NCI-H2081 treated with DMSO at 0.1 percent for 48 hours (cell line): Measurements from ENCODE around the gene PINK1.

Source experiments
- DNase-seq: peaks from one replicate; lab custom pipeline; 2025; lab: John Stamatoyannopoulos, UW

The PINK1 gene

DNA sequence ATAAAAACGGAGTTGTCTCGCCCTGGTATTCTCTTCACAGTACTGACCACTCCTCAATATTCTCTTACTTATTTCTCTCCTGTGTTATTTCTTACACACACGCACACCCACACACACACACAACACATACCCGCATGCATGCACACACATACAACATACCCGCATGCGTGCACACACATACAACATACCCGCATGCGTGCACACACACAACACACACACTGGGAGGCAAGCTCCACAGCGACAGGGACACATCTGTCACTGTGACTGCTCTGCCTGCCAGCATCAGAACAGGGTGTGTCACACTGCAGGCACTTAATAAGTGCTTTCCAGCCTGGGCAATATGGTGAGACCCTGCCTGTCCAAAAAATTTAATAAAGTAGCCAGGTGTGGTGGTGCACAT, 48.7 kb downstream of the PINK1 start:
- DNase-seq: no peak

DNA sequence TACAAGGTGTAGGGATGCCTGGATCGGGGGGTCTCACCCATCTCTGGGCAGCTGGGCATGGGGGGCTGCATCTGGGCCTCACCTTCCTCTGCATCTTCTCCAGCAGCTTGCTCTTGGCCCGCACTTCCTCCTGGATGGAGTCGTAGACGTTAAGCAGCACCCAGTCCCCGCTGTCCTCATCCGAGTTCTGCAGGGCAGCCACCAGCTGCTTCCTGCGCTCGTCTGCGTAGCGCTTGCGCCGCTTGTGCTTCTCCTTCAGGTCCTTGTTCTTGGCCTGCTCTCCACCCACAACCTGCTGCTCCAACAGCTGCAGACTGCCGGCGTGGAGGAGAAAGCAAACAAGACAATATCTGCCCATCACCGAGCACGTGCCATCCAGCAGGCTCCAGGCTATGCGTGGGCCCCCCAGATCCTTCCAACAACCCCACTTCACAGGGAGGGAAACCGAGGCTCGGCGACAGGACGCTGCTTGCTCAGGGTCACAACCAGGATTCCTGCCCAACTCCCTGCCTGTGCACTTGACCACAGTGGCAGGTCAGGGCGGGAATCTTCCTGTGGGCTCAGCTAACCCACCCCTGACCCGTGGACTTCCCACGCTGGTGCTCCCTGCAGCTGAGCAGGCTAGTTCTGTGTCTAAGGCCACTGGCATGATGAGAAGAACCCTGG, 49.4 kb downstream of the PINK1 start:
- DNase-seq: no peak

DNA sequence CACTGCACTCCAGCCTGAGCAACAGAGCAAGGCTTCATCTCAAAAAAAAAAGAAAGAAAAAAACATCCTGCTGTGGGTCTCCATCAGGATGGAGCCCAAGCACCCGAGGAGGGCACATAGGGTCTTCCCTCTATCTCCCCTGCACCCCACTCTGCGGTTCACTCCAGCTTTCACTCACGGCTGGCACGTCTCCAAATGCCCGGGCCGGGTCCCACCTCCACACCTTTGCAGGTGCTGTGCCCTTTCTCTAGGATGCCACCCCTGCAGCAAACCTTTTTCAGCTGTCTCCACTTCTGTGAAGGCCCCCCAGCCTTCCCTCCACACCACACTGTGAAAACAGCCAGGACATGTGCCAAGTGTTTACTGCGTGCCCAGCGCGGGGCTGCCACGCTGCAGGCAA, 50.4 kb downstream of the PINK1 start:
- no peak for DNase-seq

DNA sequence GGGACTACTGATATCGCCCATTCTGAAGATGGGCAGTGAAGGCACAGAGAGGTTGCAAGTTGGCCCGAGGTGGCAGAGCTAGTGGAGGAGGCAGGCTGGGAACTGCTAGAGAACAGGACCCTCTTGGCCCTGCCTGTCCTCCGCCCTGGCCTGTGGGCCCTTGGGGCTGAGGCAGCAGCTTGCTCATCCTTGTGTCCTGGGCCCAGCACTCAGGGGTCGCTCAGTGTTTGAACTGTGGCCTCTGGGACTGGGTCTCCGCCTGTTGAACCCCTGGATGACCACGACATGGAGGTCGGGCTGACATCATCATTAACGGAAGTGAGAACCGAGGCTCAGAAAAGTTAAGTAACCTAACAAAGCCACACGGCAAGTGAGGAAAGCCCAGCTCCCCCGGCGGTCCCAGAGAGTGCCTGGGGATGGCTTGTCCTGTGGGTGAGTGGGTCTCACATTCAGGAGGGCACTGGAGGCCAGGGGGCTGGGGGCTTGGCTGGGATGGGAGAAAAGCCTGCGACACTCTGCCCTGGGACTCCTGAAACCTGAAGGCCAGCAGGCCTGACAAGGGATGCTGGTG, 50.9 kb downstream of the PINK1 start:
- DNase-seq: no peak

DNA sequence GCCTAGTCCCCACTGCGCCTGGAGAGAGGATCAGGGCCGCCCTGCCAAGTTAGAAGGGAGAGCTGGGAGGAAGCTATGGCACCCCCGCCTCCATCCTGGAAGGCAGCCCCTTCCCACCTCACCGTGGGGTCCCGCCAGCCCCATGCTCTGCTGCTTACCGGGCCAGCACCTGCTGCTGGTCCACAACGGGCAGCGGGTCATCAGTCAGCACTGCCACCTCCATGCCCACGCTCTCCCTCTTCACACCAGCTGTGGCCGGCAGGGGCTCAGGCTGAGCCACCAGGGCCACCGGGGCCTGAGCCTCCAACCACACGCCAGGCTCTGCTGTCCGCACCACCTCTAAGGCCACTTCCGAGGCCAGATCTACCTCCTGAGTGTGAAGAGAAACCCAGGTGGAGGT, 51.4 kb downstream of the PINK1 start:
- DNase-seq: no peak

DNA sequence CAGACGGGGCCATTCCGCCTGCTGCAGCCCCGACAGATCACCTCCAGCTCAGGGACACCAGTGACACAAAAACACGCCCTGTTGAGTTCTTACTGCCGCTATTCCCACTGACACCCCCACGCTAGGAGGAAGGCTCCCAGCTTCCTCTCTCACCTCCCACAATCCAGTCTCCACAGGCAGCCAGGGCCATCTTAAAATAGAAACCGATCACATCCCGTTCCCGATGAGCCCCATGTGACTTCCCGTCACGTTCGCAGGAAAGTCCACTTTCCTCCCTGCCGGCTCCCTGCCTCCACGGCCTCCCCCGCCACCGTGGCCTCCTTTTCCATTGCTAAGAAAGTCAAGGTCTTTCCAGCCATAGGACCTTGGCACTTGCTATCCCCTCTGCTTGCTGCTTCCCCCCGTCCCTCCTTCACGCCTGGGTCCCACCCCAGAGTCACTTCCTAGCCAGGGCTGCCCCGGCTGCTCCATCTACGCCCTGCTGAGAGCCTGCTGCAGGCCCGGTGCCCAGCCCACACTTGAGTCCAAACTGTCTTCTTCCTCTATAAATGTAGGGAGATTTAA, 51.9 kb downstream of the PINK1 start:
- DNase-seq: no peak

DNA sequence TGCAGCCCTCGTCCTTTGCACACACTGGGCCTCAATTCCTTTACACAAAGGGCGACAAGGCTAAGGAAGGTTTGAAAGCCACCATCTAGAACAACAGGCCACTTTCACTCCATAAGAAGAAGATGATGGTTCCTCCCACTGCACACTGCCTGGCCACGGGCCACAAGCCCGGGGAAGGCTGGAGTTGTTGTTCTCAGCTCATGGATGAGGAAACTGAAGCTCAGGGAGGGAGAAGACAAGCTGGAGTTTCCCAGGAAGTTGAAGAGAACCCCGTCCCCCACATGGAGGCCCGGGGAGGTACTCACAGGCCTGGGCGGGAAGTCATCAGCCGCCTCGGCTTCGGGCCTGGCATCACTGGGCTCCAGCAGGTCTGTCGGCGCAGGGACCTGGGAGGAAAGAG, 52.5 kb downstream of the PINK1 start:
- no peak for DNase-seq

DNA sequence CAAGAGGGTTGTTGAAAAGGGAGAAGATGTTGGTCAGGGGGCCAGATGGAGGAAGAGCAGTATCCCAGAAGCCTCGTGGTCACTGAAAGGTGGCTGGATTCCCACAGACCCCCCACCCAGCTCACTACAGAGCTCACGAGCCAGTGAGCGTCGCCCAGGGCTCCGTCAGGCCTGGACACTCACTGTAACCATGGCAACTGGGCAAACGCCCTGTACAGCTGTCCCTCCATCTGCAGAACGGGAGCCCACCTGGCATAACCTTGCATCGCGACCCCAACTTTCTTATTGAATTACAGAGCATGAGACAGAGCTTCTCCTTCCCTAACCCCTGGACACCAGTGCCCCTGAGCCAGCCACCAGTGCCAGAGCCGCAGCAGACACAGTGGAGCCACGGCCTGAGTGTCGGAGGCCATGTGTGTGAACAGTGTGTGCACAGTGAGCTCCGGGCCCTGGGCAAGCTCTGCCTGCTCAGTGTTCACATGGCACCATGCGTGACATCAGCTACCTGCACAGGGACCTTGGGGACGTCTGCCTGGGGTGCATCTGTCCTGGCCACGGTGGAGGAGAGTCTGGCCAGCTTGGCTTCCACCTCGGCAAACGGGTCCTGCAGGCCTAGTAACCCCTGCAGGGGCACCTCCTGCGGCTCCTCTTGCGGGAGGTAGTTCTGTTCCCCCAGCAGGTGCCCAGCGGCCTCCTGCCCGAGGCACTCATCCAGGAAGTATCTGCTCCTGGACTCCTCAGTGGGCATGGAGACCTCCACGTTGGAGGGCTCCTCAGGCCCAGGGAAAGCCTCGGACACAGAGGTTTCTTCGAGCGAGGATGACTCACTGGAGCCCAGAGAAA, 53.8 kb downstream of the PINK1 start:
- DNase-seq: no peak

DNA sequence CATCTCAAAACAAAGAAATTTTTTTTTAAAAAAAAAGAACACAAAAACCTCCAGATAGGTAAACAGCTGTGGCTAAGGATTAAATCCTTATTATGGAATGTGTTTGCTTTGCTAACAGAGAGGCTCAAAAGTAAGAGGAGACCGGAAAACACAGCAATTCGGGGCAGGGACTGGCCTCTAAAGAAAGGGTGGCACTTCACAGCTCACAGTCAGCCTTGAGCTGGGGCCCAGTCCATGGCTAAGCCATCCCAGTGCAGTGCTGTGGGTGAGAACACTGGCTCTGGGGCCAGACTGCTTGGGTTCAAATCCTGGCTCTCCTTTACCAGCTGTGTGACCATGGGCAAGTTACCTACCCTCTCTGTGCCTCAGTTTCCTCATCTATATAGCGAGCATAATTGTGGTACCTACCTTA, 56.4 kb downstream of the PINK1 start:
- no peak for DNase-seq

DNA sequence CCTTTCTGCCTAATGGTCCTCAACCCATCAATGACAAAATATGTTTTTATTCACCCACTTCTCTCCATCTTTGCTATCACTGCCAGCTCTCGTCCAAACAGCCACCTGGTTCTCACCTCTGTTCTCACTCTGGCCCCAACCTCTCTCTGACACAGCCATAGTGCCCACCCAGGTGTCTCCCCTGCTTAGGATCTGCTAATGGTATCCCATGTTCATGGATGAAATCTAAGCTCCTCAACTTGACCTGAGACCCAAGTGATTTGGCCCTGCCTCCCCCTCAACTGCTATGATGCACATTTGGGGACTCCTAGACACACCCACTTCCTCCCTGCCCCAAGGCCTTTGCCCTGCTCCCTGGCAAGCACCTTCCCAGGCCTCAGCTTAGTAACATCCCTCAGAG, 58.6 kb downstream of the PINK1 start:
- DNase-seq: no peak

DNA sequence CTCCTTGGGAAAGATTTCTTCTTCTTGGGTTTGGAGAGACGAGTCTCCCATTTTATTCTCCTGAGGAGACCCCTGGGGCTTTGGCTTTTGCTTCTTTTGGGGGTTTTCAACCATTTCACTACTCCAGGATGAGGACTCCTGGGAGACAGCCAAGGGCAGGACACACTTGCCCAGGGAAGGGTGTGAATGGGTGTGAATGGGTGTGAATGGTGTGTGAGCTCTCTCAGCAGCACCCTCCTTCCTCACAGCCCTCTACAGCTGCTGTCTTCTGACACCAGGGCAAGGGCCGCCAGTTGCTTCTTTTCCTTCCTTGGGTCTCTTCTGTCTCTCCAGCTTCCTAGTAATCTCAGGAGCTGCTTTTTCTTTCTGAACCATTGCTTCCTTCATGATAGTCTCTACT, 60.4 kb downstream of the PINK1 start:
- DNase-seq: no peak

DNA sequence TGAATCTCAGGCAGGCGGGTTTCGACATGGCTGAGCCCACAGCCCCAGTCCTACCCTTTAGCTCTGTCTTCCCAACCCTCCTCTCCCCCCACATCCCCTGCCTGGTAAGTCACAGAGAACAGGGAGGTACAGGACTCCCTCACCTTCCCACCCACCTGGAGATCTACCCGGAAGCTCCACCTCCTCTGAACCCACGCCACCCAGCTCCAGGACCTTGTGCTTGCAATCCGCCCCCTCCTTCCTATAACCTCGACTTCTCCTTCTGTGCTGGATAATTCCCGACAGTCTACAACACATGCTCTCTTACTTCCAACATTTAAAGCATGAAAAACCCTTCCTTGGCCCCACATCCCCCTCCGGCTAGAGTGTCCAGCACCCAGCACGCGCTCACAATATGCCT, 62.3 kb downstream of the PINK1 start:
- no peak for DNase-seq

DNA sequence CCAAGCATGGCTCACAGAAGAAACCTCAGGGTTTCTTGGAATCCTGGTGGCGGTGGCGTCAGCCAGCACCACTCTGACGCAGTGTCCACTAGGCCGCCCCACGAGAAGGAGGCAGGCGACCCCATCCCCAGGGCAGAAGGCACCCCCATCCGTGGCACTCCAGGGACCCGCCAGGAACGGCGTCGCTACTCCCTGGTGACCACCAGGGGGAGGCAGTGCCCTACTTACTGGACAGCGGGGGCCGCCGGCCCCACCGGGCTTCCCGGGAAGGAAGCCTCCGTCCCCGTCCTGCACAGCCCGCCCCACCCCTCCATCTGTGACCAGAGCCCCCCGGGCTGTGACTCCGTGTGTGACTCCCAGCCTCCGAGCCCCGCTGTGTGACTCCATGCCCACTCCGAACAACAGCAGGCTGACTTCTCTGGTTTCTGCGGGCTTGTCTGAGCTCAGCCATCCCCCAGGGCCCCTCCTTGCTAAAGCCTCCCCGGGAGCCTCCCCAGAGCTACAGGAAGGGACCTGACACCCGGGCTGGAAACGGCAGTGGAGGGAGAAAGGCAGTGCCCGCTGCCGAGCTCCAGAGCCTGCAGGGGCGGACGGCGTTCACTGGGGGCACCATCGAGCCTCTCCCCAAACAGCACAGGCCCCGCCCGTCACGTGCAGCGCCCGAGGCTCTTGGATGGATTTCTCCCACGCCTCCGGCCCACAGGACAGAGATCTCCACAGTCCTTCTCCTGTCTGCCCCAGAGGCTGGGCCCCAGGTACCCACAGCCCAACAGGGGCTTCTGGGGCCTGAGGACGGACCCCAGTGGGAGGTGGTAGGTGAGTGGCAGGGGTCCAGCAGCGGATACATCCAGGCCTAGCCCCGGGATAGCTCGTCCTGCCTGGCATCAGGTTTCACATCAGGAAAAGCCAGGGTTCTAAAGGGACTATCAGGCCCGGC, 63.4 kb downstream of the PINK1 start:
- DNase-seq: peak; percentile 61

DNA sequence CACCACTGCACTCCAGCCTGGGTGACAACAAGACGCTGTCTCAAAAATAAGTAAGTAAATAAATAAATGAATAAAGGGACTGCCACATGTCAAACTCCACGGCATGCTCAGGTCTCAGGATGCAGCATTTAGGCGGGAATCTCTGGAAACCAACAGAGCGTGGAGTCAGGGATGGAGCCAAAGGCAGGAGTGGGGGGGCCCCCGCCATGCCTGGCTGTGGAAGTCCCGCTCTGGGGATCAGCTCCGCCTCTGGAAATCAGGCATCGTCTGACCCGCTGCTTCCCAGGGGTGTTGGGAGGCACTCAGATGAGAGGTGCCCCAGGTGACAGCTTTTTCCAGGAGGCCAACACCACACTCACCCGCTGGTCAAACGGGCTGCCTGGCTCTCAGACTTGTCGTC, 64.3 kb downstream of the PINK1 start:
- no peak for DNase-seq

DNA sequence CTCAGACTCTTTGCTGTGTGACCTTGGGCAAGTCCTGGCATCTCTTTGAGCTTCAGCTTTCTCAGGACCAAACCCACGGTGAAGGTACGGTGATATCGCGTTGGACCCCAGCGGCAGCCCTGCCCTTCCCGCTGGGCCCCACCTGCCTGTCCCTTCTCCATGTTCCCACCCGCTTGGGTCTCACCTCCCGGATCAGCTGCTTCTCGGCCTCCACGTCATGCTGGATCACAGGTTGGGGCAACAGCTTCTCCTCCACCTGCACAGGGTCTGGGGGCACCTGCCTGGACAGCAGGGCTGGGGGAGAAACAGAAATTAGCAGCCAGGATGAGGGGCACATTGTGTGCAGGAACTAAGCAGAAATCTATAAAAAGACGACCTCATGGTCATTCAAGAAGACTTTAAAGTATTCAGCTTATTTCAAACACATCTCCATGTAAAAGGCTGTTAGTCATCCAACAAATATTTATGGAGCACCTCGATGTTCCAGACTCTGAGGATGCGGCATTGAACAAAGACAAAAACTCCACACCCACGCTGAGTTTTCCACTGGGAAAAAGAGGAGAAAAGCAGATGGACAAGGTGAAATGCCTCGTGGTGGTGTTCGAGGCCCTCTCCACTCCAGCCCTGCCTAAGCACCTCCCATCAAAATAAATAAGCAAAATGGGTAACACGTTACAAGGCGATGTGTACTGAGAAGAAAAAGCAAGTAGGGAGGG, 65.1 kb downstream of the PINK1 start:
- no peak for DNase-seq

DNA sequence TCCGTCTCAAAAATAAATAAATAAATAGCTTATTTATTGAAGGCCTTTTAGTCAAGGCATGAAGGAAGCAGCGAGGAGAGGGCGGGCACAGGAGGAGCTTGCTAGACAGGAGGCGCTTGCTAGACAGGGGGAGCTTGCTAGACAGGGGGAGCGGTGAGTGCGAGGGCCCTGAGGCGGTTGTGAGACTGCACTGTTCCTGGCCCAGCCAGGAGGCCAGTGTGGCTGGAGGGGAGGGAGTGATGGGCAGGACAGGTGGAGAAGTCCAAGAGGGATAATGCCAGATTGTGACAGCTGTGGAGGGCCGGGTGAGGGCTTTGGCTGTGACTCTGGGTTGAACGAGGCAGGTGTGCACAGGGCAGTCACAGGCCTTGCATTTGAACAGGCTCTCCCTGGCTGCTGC, 66.3 kb downstream of the PINK1 start:
- no peak for DNase-seq

DNA sequence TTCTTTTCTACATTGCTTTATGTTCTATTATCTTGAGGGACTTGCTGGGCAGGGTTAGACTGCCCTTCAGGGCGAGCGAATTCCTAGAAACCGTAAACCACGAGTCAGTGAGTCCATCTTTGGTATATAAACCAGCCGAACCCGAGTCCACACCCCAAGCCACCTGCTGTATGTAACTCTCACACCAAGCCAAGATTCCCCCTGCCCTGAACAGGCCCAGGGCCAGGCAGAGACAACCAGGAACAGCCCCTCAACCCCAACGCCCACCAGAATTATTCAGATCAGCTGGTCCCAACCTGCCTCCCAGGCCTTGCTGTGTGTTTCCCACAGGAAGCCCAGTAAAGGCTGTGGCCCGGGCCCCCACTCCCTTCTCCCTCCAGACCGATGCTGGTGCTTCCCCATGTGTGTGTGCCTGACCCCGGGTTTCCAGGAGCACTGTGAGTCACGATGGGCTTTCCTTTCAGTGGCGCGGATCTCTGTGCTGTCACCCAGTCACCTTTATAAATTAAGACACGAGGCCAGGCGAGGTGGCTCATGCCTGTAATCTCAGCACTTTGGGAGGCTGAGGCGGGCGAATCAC, 67.5 kb downstream of the PINK1 start:
- DNase-seq: no peak
